Globus pallidus (tissue), 1 donor: ENCODE results near the gene RHOV.
"Not testable (repeated sequence)": the region's sequence is repeated elsewhere in the genome, so short reads cannot be mapped to it uniquely, and the experiment has no call there.

ENCODE experiments used
- DNase-seq: peaks from one replicate; pipeline ENCODE4 v3.0.0-alpha.2; 2015; ENCODE audit warnings: low spot score

RHOV gene

GRCh38 chr15:40872791-40873693 lies 992 bp downstream of the RHOV start:
- DNase-seq, result no peak

- DNase-seq, result no peak
These were observed 2.1 kb downstream of the RHOV start for GRCh38 chr15:40871749-40872617.

GRCh38 chr15:40870716-40871115 lies 3.3 kb downstream of the RHOV start:
- no peak for DNase-seq

- no peak for DNase-seq
These were observed 4.3 kb downstream of the RHOV start for GRCh38 chr15:40869686-40870085.

GRCh38 chr15:40867199-40867598 lies 6.8 kb downstream of the RHOV start:
- DNase-seq, result no peak

- no peak for DNase-seq
These were observed 10.3 kb downstream of the RHOV start for GRCh38 chr15:40863660-40864270.

GRCh38 chr15:40861147-40861546 lies 12.9 kb downstream of the RHOV start:
- not testable (repeated sequence) for DNase-seq

- peak; percentile 31 for DNase-seq
These were observed 14.7 kb downstream of the RHOV start for GRCh38 chr15:40859206-40859851.

- no peak for DNase-seq
These were observed 15.3 kb downstream of the RHOV start for GRCh38 chr15:40858706-40859105.

GRCh38 chr15:40857601-40858341 lies 16.3 kb downstream of the RHOV start:
- DNase-seq, result peak; percentile 42

GRCh38 chr15:40856746-40857145 lies 17.3 kb downstream of the RHOV start:
- no peak for DNase-seq

- no peak for DNase-seq
These were observed 18.3 kb downstream of the RHOV start for GRCh38 chr15:40855706-40856234.

GRCh38 chr15:40854161-40854560 lies 19.9 kb downstream of the RHOV start:
- DNase-seq, result no peak

- DNase-seq, result no peak
These were observed 20.7 kb downstream of the RHOV start for GRCh38 chr15:40853241-40853890.

- DNase-seq, result no peak
These were observed 21.5 kb downstream of the RHOV start for GRCh38 chr15:40852529-40852928.

- DNase-seq, result no peak
These were observed 23.4 kb downstream of the RHOV start for GRCh38 chr15:40850576-40851112.

- peak; percentile 60 for DNase-seq
These were observed 26.6 kb downstream of the RHOV start for GRCh38 chr15:40847223-40847961.

- no peak for DNase-seq
These were observed 27.2 kb downstream of the RHOV start for GRCh38 chr15:40846841-40847222.

- DNase-seq, result no peak
These were observed 28.3 kb downstream of the RHOV start for GRCh38 chr15:40845511-40846284.
